PFSK-1 (cell line): Measurements from ENCODE around the gene NACC1.

Experiments used
- FOXP2 ChIP-seq: optimal IDR thresholded peaks from 2 replicates; pipeline ENCODE3; 2011; ENCODE audit warnings: borderline replicate concordance, control low read depth, inconsistent platforms; ENCODE audit not compliant: insufficient read depth; ENCODE audit errors: extremely low read length, extremely low read depth
- POLR2AphosphoS5 ChIP-seq: IDR thresholded peaks from 2 replicates; pipeline ENCODE4 v1.6.1; 2012; ENCODE audit warnings: low read depth, mild to moderate bottlenecking, control low read depth, low read length, moderate library complexity
- REST ChIP-seq, 2 experiments: IDR thresholded peaks; 2 replicates each; pipeline versions ENCODE4 v1.6.1 to v1.8.0; 2011 to 2012; ENCODE audit warnings: low read depth in 2 of 2, low read length in 2 of 2, control low read depth in 1 of 2, inconsistent platforms in 1 of 2, mild to moderate bottlenecking in 1 of 2, moderate library complexity in 1 of 2; ENCODE audit not compliant: insufficient read depth in 1 of 2
- SIN3A ChIP-seq: IDR thresholded peaks from 2 replicates; pipeline ENCODE4 v1.6.1; 2012; ENCODE audit warnings: mild to moderate bottlenecking, low read length, moderate library complexity, borderline replicate concordance; ENCODE audit not compliant: insufficient read depth
- TAF1 ChIP-seq: IDR thresholded peaks from 2 replicates; pipeline ENCODE4 v1.6.1; 2012; ENCODE audit warnings: low read length, control low read depth, borderline replicate concordance; ENCODE audit not compliant: insufficient read depth

GRCh38 chr19:13078381-13078780, 39.7 kb upstream of the NACC1 start:
- no peak for TF ChIP-seq SIN3A
- no peak for TF ChIP-seq POLR2AphosphoS5
- TF ChIP-seq REST (IDR thresholded peaks at IDR 0.05; ENCODE audit: insufficient read depth in 1 of 2, low read depth in 2 of 2, low read length in 2 of 2) = no peak
- no peak for TF ChIP-seq TAF1
- TF ChIP-seq FOXP2 = no peak
